PC-9 (cell line): ENCODE results near the gene SYTL1.

Source experiments
- EZH2 ChIP-seq: fragments of 200-600 bp; sonication (generic); IDR thresholded peaks from 2 replicates; pipeline ENCODE4 v1.8.0; 2017; ENCODE audit warnings: antibody characterized with exemption, low read depth
- TF ChIP-seq, protein P1 (sequence below): fragments of 200-600 bp; sonication (generic); conservative IDR thresholded peaks from 2 replicates; pipeline ENCODE4 v1.6.1; 2017; ENCODE audit warnings: mixed run types, antibody characterized with exemption, mild to moderate bottlenecking, moderate library complexity

DNA sequence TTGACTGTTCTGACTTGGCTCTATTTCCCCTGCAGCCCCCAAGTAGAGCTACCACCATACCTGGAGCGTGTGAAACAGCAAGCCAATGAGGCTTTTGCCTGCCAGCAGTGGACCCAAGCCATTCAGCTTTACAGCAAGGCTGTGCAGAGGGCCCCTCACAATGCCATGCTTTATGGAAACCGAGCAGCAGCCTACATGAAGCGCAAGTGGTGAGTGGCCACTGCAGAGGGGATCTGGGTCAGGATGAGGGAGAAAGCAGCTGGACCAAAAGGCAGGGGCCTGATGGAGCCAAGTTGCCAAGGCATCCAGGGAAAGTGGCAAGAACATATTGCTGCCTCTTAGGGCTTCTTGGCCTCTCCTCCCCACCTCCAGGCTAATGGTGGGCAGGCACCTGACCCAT is 43.9 kb upstream of the SYTL1 start:
- TF ChIP-seq, protein P1, sequence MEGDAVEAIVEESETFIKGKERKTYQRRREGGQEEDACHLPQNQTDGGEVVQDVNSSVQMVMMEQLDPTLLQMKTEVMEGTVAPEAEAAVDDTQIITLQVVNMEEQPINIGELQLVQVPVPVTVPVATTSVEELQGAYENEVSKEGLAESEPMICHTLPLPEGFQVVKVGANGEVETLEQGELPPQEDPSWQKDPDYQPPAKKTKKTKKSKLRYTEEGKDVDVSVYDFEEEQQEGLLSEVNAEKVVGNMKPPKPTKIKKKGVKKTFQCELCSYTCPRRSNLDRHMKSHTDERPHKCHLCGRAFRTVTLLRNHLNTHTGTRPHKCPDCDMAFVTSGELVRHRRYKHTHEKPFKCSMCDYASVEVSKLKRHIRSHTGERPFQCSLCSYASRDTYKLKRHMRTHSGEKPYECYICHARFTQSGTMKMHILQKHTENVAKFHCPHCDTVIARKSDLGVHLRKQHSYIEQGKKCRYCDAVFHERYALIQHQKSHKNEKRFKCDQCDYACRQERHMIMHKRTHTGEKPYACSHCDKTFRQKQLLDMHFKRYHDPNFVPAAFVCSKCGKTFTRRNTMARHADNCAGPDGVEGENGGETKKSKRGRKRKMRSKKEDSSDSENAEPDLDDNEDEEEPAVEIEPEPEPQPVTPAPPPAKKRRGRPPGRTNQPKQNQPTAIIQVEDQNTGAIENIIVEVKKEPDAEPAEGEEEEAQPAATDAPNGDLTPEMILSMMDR, result no peak
- TF ChIP-seq EZH2, result no peak
